Esophagus muscularis mucosa (tissue), 4 donors: ENCODE results near the gene CEP112. TPM values are rescaled to one million over a fixed set of nuclear protein-coding genes. Genes with fewer than 3 reads are reported as not detected.
A peak's percentile ranks its signal among the peaks of the same experiment; 100 is the strongest.

Experiments
- DNase-seq: peaks from one replicate; pipeline ENCODE4 v3.0.0-alpha.2; 2017; ENCODE audit errors: extremely low spot score
- H3K27ac ChIP-seq, 4 donors: fragments of 200-600 bp; sonication (generic); replicated peaks in 1 of 4; 1 replicate in 3 of 4; 2 replicates in 1 of 4; pipeline ENCODE4 v1.5.1; 2016 to 2019; ENCODE audit warnings: mild to moderate bottlenecking in 1 of 4
- H3K27me3 ChIP-seq, 4 donors: fragments of 200-600 bp; sonication (generic); one replicate each; pipeline versions ENCODE4 v1.5.1 to v1.6.0; 2016 to 2019
- H3K36me3 ChIP-seq, 4 donors: fragments of 200-600 bp; sonication (generic); one replicate each; pipeline ENCODE4 v1.5.1; 2016 to 2019
- H3K4me1 ChIP-seq, 4 donors: fragments of 200-600 bp; sonication (generic); one replicate each; pipeline ENCODE4 v1.5.1; 2016 to 2019
- H3K4me3 ChIP-seq, 4 donors: fragments of 200-600 bp; sonication (generic); 1 replicate in 2 of 4; 2 replicates in 2 of 4; pipeline ENCODE4 v1.5.1; 2016 to 2019; ENCODE audit warnings: mild to moderate bottlenecking in 4 of 4, moderate library complexity in 1 of 4
- H3K9me3 ChIP-seq, 4 donors: fragments of 200-600 bp; sonication (generic); 1 replicate in 3 of 4; 2 replicates in 1 of 4; pipeline ENCODE4 v1.5.1; 2016 to 2019
- EP300 ChIP-seq: sonication (generic); formaldehyde crosslinking; IDR thresholded peaks from one replicate; pipeline ENCODE4 v1.6.1; 2017; ENCODE audit warnings: antibody characterized with exemption
- POLR2A ChIP-seq: fragments of 450-650 bp; IDR thresholded peaks from one replicate; pipeline ENCODE4 v1.6.1; 2017; ENCODE audit warnings: antibody characterized with exemption, moderate library complexity, mild to moderate bottlenecking, low read depth
- POLR2AphosphoS5 ChIP-seq, 2 donors: sonication (generic); formaldehyde crosslinking; IDR thresholded peaks; one replicate each; pipeline ENCODE4 v1.6.1; 2017; ENCODE audit warnings: antibody characterized with exemption in 2 of 2
- WGBS: methylation state at CpG from one replicate; pipeline ENCODE4 v1.1.5; 2018; 5-methylcytosine and 5-hydroxymethylcytosine counted together
- intact Hi-C: fragments of 100-400 bp; cut with DNase I; formaldehyde crosslinking; loops from one replicate; pipeline ENCODE4 v1.15.1; 2023
- total RNA-seq, 4 donors: library from RNA; depleted of rRNA; stranded (reverse); fragments of >200 nt; gene quantifications; one replicate each; pipeline versions ENCODE4 v1.1.0 to v1.2.1, GENCODE V29; 2016
- TF ChIP-seq, protein P1 (sequence below), 3 experiments: fragments of 200-600 bp in 2 of 3; fragments of 450-650 bp in 1 of 3; sonication (generic) in 2 of 3; IDR thresholded peaks; one replicate each; pipeline ENCODE4 v1.5.1; 2017 to 2019; ENCODE audit warnings: antibody characterized with exemption in 3 of 3, mild to moderate bottlenecking in 2 of 3, moderate library complexity in 1 of 3

CEP112 gene
- total RNA-seq, 4 donors from 2014 or later, result 17.0 to 24.7 (median 23.2) TPM

DNA sequence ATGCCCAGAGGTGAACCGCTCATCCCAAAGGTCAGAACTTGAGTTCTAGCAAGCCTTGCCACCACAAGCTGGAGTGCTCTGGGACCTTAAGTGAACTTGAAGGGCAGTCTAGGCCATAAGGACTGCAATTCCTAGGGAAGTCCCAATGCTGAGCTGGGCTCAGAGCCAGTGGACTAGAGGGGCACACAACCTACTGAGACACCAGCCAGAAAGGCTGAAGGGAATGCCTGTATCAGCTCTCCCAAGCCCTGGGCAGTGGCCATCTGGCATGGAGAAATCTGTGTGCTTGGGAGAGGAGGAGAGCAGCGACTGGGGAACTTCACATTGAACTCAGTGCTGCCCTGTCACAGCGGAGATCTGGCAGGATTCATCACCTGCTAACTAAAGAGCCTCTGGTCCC lies 201.3 kb downstream of the CEP112 start:
- DNase-seq, result no peak
- H3K4me1 ChIP-seq, result no peaks in the 10 kb centered on the region
- peaks cover 0 to 19% (median 8%) of the 10 kb centered on the region in 4 donors for H3K9me3 ChIP-seq
- intact Hi-C loops, result no loop called here
- 100% methylated on average over 3 of the region's 3 CpGs for WGBS
- TF ChIP-seq POLR2AphosphoS5 (IDR thresholded peaks at IDR 0.05) (no peak), EP300 (no peak), POLR2A (no peak)
- TF ChIP-seq, protein P1, sequence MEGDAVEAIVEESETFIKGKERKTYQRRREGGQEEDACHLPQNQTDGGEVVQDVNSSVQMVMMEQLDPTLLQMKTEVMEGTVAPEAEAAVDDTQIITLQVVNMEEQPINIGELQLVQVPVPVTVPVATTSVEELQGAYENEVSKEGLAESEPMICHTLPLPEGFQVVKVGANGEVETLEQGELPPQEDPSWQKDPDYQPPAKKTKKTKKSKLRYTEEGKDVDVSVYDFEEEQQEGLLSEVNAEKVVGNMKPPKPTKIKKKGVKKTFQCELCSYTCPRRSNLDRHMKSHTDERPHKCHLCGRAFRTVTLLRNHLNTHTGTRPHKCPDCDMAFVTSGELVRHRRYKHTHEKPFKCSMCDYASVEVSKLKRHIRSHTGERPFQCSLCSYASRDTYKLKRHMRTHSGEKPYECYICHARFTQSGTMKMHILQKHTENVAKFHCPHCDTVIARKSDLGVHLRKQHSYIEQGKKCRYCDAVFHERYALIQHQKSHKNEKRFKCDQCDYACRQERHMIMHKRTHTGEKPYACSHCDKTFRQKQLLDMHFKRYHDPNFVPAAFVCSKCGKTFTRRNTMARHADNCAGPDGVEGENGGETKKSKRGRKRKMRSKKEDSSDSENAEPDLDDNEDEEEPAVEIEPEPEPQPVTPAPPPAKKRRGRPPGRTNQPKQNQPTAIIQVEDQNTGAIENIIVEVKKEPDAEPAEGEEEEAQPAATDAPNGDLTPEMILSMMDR (IDR thresholded peaks at IDR 0.05), result no peak
- no peaks in the 10 kb centered on the region for H3K36me3 ChIP-seq
- no peak overlapping the region for H3K27ac ChIP-seq
- H3K4me3 ChIP-seq, result no peak overlapping the region
- H3K27me3 ChIP-seq, result no peaks in the 10 kb centered on the region

DNA sequence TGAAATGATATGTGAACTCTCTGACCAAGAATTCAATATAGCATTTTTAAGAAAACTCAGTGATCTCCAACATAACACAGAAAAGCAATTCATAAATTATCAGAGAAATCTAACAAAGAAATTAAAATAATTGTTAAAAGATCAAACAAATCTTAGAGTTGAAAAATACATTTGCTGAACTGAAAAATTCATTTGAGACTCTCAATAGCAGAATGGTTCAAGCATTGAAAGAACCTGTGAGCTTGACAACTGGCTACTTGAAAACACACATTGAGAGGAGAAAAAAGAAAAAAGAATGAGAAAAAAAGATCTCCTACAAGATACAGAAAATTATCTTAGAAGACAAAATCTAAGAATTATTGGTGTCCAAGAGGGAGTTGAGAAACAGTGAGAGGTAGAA lies 203.5 kb downstream of the CEP112 start:
- intact Hi-C loops, result no loop called here
- DNase-seq, result no peak
- Histone ChIP-seq H3K4me3 (no peak overlapping the region), H3K36me3 (no peaks in the 10 kb centered on the region), H3K9me3 (peaks cover 0 to 19% (median 8%) of the 10 kb centered on the region in 4 donors), H3K27ac (no peak overlapping the region), H3K4me1 (no peaks in the 10 kb centered on the region), H3K27me3 (no peaks in the 10 kb centered on the region)
- TF ChIP-seq, protein P1 (IDR thresholded peaks at IDR 0.05), result no peak
- no peak for TF ChIP-seq POLR2A
- no peak for TF ChIP-seq EP300
- no peak for TF ChIP-seq POLR2AphosphoS5 (IDR thresholded peaks at IDR 0.05)

DNA sequence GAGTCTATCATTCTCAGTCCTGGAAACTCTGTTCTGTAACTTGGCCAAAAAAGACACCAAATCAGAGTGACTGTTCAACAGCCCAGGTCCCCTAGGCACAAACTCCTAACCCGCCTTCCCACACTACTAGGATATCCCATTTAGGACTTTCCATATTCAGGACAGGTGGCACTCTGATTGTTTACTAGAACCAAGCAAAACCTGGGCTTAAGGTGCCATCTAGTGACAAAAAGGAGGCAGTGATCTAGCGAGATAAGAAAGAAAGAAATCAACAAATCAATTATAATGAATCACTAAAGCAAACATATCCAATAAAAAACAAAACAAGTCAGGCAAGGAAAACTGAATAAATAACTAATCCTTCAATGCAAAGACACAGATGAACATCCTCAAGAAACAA lies 203.9 kb downstream of the CEP112 start:
- H3K9me3 ChIP-seq, result peaks cover 0 to 19% (median 8%) of the 10 kb centered on the region in 4 donors
- intact Hi-C loops, result no loop called here

DNA sequence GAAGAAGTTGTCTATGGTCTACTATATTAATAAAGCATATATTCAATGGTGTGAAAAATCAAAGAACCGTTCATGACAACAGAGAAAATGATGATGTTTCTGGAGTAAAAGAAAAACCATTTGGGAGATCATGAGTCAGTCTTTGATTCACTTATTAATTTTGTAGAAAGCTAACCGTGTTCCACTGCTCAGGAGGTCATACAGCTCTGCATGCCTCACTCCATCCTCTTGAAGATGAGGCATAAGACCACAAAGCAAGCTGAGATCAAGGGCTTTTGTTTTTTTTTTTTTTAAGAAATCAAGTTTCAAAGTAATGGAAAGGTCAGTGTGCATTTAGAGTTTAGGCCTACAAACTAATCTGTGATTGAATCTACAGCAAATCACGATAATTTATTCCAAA lies 206.4 kb downstream of the CEP112 start:
- Histone ChIP-seq H3K27ac (no peak overlapping the region), H3K4me1 (no peaks in the 10 kb centered on the region), H3K27me3 (no peaks in the 10 kb centered on the region), H3K36me3 (no peaks in the 10 kb centered on the region), H3K4me3 (no peak overlapping the region), H3K9me3 (peaks cover 0 to 19% (median 8%) of the 10 kb centered on the region in 4 donors)
- no peak for TF ChIP-seq EP300
- TF ChIP-seq, protein P1 (IDR thresholded peaks at IDR 0.05), result no peak
- TF ChIP-seq POLR2AphosphoS5 (IDR thresholded peaks at IDR 0.05), result no peak
- TF ChIP-seq POLR2A, result no peak
- DNase-seq, result no peak
- WGBS, result 91% methylated on average over 3 of the region's 3 CpGs
- intact Hi-C loops, result no loop called here

More for the DNA sequence above, 203.9 kb downstream of the CEP112 start:
- H3K36me3 ChIP-seq, result no peaks in the 10 kb centered on the region
- 69% methylated on average over 2 of the region's 2 CpGs for WGBS
- H3K4me3 ChIP-seq, result no peak overlapping the region
- H3K27ac ChIP-seq, result no peak overlapping the region
- no peaks in the 10 kb centered on the region for H3K27me3 ChIP-seq
- DNase-seq, result no peak
- TF ChIP-seq, protein P1 (IDR thresholded peaks at IDR 0.05), result peak; percentile 29 to 42 (median 38)
- TF ChIP-seq POLR2AphosphoS5 (IDR thresholded peaks at IDR 0.05) (no peak), EP300 (no peak), POLR2A (no peak)
- no peaks in the 10 kb centered on the region for H3K4me1 ChIP-seq

DNA sequence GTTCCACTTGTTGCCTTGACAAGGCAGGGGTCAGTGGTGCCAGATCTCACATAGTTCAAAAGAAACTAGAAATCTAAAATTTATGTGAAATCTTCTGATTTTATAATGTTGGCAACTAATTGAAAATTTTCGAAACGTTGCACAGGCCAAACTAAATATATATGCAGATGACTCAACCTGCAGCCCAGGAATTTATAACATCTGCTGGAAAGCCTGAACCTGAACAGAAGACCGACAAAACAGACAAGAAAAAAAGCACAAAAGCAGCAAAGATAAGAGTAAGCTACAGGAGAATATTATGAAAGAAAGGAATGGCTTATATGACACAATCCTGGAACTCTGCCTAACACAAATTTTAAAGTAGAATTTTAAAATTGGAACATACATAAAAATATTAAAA lies 207.6 kb downstream of the CEP112 start:
- TF ChIP-seq POLR2A (no peak), EP300 (no peak), POLR2AphosphoS5 (IDR thresholded peaks at IDR 0.05) (no peak)
- TF ChIP-seq, protein P1 (IDR thresholded peaks at IDR 0.05), result no peak
- intact Hi-C loops, result no loop called here

More for the DNA sequence above, 207.6 kb downstream of the CEP112 start:
- Histone ChIP-seq H3K27ac (no peak overlapping the region), H3K9me3 (peaks cover 0 to 16% (median 7%) of the 10 kb centered on the region in 4 donors), H3K4me1 (peaks cover 0 to 6% (median 0%) of the 10 kb centered on the region in 4 donors), H3K36me3 (no peaks in the 10 kb centered on the region), H3K4me3 (no peak overlapping the region), H3K27me3 (no peaks in the 10 kb centered on the region)
- no peak for DNase-seq
- 51% methylated on average over 3 of the region's 3 CpGs for WGBS
